IMR-90 (cell line): Measurements from ENCODE around the gene NOSTRIN.

Experiments
- CEBPB ChIP-seq: IDR thresholded peaks from 2 replicates; pipeline ENCODE4 v1.6.1; 2012; ENCODE audit warnings: low read depth, low read length, improper control_type of control experiment
- CTCF ChIP-seq: conservative IDR thresholded peaks from 2 replicates; pipeline ENCODE4 v1.5.1; 2012; ENCODE audit warnings: mild to moderate bottlenecking, low read depth, low read length, improper control_type of control experiment
- FOS ChIP-seq: fragments of 150-350 bp; IDR thresholded peaks from 2 replicates; pipeline ENCODE4 v1.6.1; 2016; ENCODE audit warnings: low read depth, low read length
- MAZ ChIP-seq: IDR thresholded peaks from 2 replicates; pipeline ENCODE4 v1.6.1; 2012; ENCODE audit warnings: low read depth, mild to moderate bottlenecking, low read length, improper control_type of control experiment, moderate library complexity, borderline replicate concordance
- POLR2A ChIP-seq: IDR thresholded peaks from 2 replicates; pipeline ENCODE4 v1.6.1; 2012; ENCODE audit warnings: mild to moderate bottlenecking, low read depth, low read length
- RAD21 ChIP-seq: IDR thresholded peaks from 2 replicates; pipeline ENCODE4 v1.6.1; 2012; ENCODE audit warnings: low read length, improper control_type of control experiment

- TF ChIP-seq CTCF: no peak
- no peak for TF ChIP-seq POLR2A
- TF ChIP-seq RAD21: no peak
- no peak for TF ChIP-seq MAZ
- TF ChIP-seq CEBPB: no peak
- no peak for TF ChIP-seq FOS
These were observed 101.5 kb downstream of the NOSTRIN start for GRCh38 chr2:168903888-168904287.
